WTC11 (cell line): Measurements from ENCODE around the gene FRMD4A. TPM values are rescaled to one million over a fixed set of nuclear protein-coding genes. Genes with fewer than 3 reads are reported as not detected.
A peak's percentile ranks its signal among the peaks of the same experiment; 100 is the strongest.
"Not testable (repeated sequence)": the region's sequence is repeated elsewhere in the genome, so short reads cannot be mapped to it uniquely, and the experiment has no call there.

Experiments
- ATAC-seq: fragments of 200-7000 bp; cut with Tn5 transposase; 2 replicates; pipeline ENCODE4 v1.10.0; 2021; ENCODE audit warnings: mild to moderate bottlenecking, moderate library complexity
- CTCF ChIA-PET: fragments of 300-600 bp; sonication (Branson Sonifier 250); formaldehyde crosslinking; loops from one replicate; lab custom pipeline; 2021; ENCODE audit warnings: antibody characterized with exemption; lab: Charles Lee
- POLR2A ChIA-PET: fragments of 350-600 bp; sonication (Branson Sonifier 250); formaldehyde crosslinking; loops from one replicate; lab custom pipeline; 2021; ENCODE audit warnings: antibody characterized with exemption; lab: Charles Lee
- DNase-seq: peaks from one replicate; pipeline ENCODE4 v3.0.0; 2021; ENCODE audit warnings: low spot score
- H3K27ac Mint-ChIP-seq: 2 replicates; pipeline ENCODE4 v1.8.0; 2021; ENCODE audit warnings: mixed read lengths
- H3K27me3 Mint-ChIP-seq: 2 replicates; pipeline ENCODE4 v1.8.0; 2021; ENCODE audit warnings: low read depth, mild to moderate bottlenecking, moderate library complexity, mixed read lengths
- H3K36me3 Mint-ChIP-seq: 2 replicates; pipeline ENCODE4 v1.8.0; 2021; ENCODE audit warnings: mixed read lengths
- H3K4me1 Mint-ChIP-seq: 2 replicates; pipeline ENCODE4 v1.8.0; 2022; ENCODE audit warnings: mixed read lengths
- H3K4me3 Mint-ChIP-seq: 2 replicates; pipeline ENCODE4 v1.8.0; 2021; ENCODE audit warnings: mild to moderate bottlenecking, moderate library complexity, mixed read lengths
- H3K9me3 Mint-ChIP-seq: 2 replicates; pipeline ENCODE4 v1.8.0; 2021; ENCODE audit warnings: mixed read lengths
- ATF1 ChIP-seq: sonication (generic); formaldehyde crosslinking; IDR thresholded peaks from 2 replicates; pipeline ENCODE4 v1.8.1; 2023; ENCODE audit warnings: mild to moderate bottlenecking, moderate library complexity, missing genetic modification reagents
- CREM ChIP-seq: sonication (generic); formaldehyde crosslinking; IDR thresholded peaks from 2 replicates; pipeline ENCODE4 v1.8.1; 2022; ENCODE audit warnings: mild to moderate bottlenecking, missing genetic modification reagents, moderate library complexity
- CTCF ChIP-seq: fragments of 200-600 bp; IDR thresholded peaks from 2 replicates; pipeline ENCODE4 v1.8.0; 2022; ENCODE audit warnings: antibody characterized with exemption
- HMGA2 ChIP-seq: fragments of 250-450 bp; sonication (Bioruptor Pico); IDR thresholded peaks from 2 replicates; pipeline ENCODE4 v1.4.0; 2021; ENCODE audit warnings: mild to moderate bottlenecking, moderate library complexity
- TCF7 ChIP-seq: sonication (generic); formaldehyde crosslinking; IDR thresholded peaks from 2 replicates; pipeline ENCODE4 v1.8.0; 2022; ENCODE audit warnings: mild to moderate bottlenecking, low read depth, missing genetic modification reagents, moderate library complexity
- ZNF423 ChIP-seq: fragments of 250-450 bp; sonication (Bioruptor Pico); IDR thresholded peaks from 2 replicates; pipeline ENCODE4 v2.1.2; 2022; ENCODE audit warnings: mild to moderate bottlenecking, moderate library complexity
- ZNF532 ChIP-seq: fragments of 250-450 bp; sonication (Bioruptor Pico); IDR thresholded peaks from 2 replicates; pipeline ENCODE4 v1.9.0; 2021; ENCODE audit warnings: mild to moderate bottlenecking, borderline replicate concordance
- ZNF671 ChIP-seq: fragments of 250-450 bp; sonication (Bioruptor Pico); IDR thresholded peaks from 2 replicates; pipeline ENCODE4 v1.8.0; 2021; ENCODE audit warnings: mild to moderate bottlenecking
- total RNA-seq: library from RNA; stranded (reverse); gene quantifications from 3 replicates; pipeline ENCODE4 v1.2.3, GENCODE V29; 2021
- TF ChIP-seq, protein P1 (sequence below): fragments of 250-450 bp; sonication (Bioruptor Pico); IDR thresholded peaks from 2 replicates; pipeline ENCODE4 v1.8.0; 2021; ENCODE audit warnings: mild to moderate bottlenecking

The FRMD4A gene
- total RNA-seq, 1 experiment from 2014 or later, result 35.5 TPM

GRCh38 chr10:14208231-14208630 lies 122.5 kb downstream of the FRMD4A start (continued):
- TF ChIP-seq ZNF532 (CRISPR knock-in tag) (no peak), ZNF423 (CRISPR knock-in tag) (no peak)
- TF ChIP-seq, all 79 proteins: peak for 0

GRCh38 chr10:14205233-14205632 lies 125.5 kb downstream of the FRMD4A start:
- H3K4me1 Mint-ChIP-seq, result peaks cover 23% of the 10 kb centered on the region
- ATAC-seq (no peak), DNase-seq (no peak)
- TF ChIP-seq TCF7 (CRISPR knock-in tag), result no peak
- TF ChIP-seq, protein P1, sequence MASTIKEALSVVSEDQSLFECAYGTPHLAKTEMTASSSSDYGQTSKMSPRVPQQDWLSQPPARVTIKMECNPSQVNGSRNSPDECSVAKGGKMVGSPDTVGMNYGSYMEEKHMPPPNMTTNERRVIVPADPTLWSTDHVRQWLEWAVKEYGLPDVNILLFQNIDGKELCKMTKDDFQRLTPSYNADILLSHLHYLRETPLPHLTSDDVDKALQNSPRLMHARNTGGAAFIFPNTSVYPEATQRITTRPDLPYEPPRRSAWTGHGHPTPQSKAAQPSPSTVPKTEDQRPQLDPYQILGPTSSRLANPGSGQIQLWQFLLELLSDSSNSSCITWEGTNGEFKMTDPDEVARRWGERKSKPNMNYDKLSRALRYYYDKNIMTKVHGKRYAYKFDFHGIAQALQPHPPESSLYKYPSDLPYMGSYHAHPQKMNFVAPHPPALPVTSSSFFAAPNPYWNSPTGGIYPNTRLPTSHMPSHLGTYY (CRISPR knock-in tag), result no peak
- TF ChIP-seq CREM, result no peak
- no peak for TF ChIP-seq ATF1 (CRISPR knock-in tag)
- CTCF ChIA-PET, result interaction anchor here (1.0 to 1.9 kb wide), 5 partner anchors 8 to 276 kb away, joined by 3 to 8 read pairs (median 5); no protein-coding TSS in a partner anchor
- no peaks in the 10 kb centered on the region for H3K36me3 Mint-ChIP-seq
- no peak overlapping the region for H3K27ac Mint-ChIP-seq
- POLR2A ChIA-PET, result no interaction called here
- H3K27me3 Mint-ChIP-seq, result no peaks in the 10 kb centered on the region
- no peaks in the 10 kb centered on the region for H3K9me3 Mint-ChIP-seq
- no peak overlapping the region for H3K4me3 Mint-ChIP-seq

DNA sequence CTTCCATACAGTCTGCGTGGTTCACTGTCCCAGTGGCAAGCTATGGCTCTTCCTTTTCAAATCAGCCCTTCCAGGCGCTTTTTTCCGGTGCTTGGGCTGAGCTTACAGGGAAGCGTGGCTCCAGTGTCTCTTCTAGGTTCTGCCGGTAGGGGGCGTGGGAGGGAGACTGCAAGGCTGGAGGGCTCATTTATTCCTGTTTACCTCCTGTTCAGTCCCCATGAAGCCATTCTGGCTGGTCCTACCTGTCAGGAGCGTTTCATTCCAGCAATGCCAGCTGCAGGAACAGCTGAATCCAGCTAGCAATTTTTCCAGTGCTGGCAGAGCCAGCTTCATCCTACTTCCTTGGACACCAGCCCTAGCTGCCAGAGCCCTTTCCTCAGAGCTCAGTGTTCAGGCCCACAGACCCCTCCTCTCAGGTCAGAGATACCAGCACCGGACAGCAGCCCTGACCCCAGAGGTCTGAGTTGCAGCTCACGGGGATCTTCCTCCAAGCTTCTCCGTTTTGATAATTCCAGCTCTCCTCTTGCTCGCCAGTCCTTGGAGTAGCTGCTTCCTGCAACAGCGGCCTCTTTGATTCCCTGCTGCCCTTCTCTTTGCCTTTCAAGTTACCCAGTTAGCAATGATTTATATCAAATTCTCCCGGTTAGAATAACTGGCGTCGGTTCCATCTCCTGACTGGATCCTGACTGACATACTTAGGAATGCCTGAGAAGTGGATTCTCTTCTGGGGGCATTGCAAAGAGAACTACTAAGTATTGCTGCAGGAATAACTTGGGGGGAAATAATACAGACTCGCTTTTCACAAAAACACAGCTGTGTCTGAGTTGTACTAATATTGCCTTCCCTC lies 129.8 kb downstream of the FRMD4A start:
- ATAC-seq, result peak; percentile 81
- Mint-ChIP-seq H3K4me3 (no peak overlapping the region), H3K27ac (peak overlapping the region; percentile 48), H3K27me3 (no peaks in the 10 kb centered on the region)
- ChIA-PET POLR2A (interaction anchor here (1.4 kb wide), 1 partner anchor 15 kb away, joined by 6 read pairs; no protein-coding TSS in a partner anchor), CTCF (interaction anchor here (0.5 to 2.7 kb wide), 66 partner anchors 9 to 677 kb away, joined by 3 to 33 read pairs (median 4); partner anchors contain the start of genes CDNF and SUV39H2)
- no peak for TF ChIP-seq ZNF671
- TF ChIP-seq CTCF, result peak; percentile 81
- TF ChIP-seq, all 79 proteins: peak for 1
- Mint-ChIP-seq H3K36me3 (no peaks in the 10 kb centered on the region), H3K4me1 (peaks cover 25% of the 10 kb centered on the region), H3K9me3 (no peaks in the 10 kb centered on the region)
- DNase-seq, result peak; percentile 80

GRCh38 chr10:14199098-14199497 lies 131.6 kb downstream of the FRMD4A start:
- POLR2A ChIA-PET, H3K4me3 Mint-ChIP-seq, H3K9me3 Mint-ChIP-seq, H3K27ac Mint-ChIP-seq, DNase-seq, H3K27me3 Mint-ChIP-seq, ATAC-seq, H3K36me3 Mint-ChIP-seq: not testable (repeated sequence)
- CTCF ChIA-PET, result interaction anchor here (0.6 to 4.4 kb wide), 7 partner anchors 13 to 282 kb away, joined by 3 to 75 read pairs (median 6); no protein-coding TSS in a partner anchor
- H3K4me1 Mint-ChIP-seq, result peaks cover 26% of the 10 kb centered on the region
- TF ChIP-seq HMGA2 (CRISPR knock-in tag), result 0 out of 2 replicates have a peak, but pooled peaks have one; percentile 21
